Measurements from ENCODE around the gene CXCL17. TPM values are rescaled to one million over a fixed set of nuclear protein-coding genes. Genes with fewer than 3 reads are reported as not detected.
"Not testable (repeated sequence)": the region's sequence is repeated elsewhere in the genome, so short reads cannot be mapped to it uniquely, and the experiment has no call there.

The CXCL17 gene
- total RNA-seq, 2 experiments from 2014 or later: not detected

DNA sequence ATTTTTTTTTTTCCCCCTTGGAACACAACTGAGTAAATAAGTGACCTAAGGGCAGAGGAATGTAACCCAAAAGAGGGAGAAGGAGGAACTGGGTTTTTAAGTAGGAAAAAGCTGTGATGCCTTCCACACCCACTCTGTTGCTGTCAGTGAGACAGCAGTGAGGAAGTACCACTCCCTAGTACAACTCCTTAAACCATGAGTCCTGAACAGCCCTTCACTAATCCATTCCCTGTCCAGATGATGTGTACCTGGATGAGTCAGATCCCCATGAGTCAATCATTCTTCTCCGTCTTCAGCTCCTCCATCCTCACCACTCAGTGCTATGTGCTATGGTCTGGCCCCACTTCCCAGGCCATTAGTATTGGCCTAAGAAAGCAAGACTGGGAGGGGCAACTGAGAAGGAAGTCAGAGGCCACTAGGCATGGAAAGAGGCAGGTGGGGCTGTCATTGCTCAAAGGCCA is 12.9 kb upstream of the CXCL17 start:
- no peak overlapping the region for H3K4me3 Mint-ChIP-seq
- no peaks in the 10 kb centered on the region for H3K9me3 Mint-ChIP-seq
- H3K36me3 Mint-ChIP-seq (ENCODE audit: low read depth): no peaks in the 10 kb centered on the region
- no peak for DNase-seq
- POLR2A ChIA-PET: no interaction called here
- CTCF ChIA-PET: interaction anchor here (1.0 to 2.7 kb wide), 5 partner anchors 11 to 73 kb away, joined by 3 to 16 read pairs (median 5); partner anchors contain the start of gene CEACAM1
- peaks cover 33% of the 10 kb centered on the region for H3K4me1 Mint-ChIP-seq
- H3K27ac Mint-ChIP-seq: no peak overlapping the region
- peaks cover 15% of the 10 kb centered on the region for H3K27me3 Mint-ChIP-seq

DNA sequence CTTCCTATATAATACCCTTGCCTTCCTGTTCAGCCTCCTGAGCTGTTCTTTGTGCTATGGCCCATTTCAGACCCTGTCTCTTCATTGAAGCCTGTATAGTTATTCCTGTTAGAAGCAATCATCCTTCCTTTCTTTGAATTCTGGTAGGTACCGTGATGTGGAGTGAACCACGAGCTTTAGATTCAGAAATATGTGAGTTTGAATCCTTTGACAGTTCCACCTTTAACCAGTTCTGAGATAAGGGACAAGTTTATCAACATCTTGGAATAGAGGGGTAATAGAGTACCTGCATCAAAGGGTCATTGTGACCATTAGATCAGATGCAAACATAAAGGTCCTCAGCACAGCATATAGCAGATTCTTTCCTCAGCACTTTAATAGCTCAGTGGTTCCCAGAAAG is 12.3 kb upstream of the CXCL17 start:
- POLR2A ChIA-PET: no interaction called here

DNA sequence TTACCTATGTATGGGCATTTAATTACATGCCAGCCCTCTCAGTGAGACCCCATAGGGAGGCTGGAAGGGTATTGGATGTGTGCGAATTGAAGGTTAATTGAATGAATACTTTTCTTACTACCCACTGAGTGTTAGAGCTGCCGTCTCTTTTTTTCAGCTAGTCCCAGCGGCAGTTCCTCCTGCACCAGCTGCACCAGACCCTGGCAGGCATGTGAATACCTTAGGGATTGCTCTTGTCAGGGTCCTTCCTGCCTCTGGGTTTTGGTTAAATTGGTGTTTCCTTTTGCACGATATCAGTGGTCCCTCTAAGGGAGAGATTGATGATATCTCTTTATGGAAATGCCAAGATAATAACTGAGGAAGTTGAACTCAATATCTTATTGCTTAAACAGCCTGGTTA is 9.8 kb upstream of the CXCL17 start:
- H3K27ac Mint-ChIP-seq: no peak overlapping the region
- H3K4me1 Mint-ChIP-seq: peaks cover 33% of the 10 kb centered on the region
- POLR2A ChIA-PET: no interaction called here

More for the DNA sequence above, 12.3 kb upstream of the CXCL17 start:
- CTCF ChIA-PET: interaction anchor here (0.8 to 2.7 kb wide), 6 partner anchors 12 to 74 kb away, joined by 3 to 16 read pairs (median 4); partner anchors contain the start of gene CEACAM1
- no peaks in the 10 kb centered on the region for H3K9me3 Mint-ChIP-seq
- H3K4me3 Mint-ChIP-seq: no peak overlapping the region
- peaks cover 15% of the 10 kb centered on the region for H3K27me3 Mint-ChIP-seq
- DNase-seq: no peak
- no peaks in the 10 kb centered on the region for H3K36me3 Mint-ChIP-seq (ENCODE audit: low read depth)
- H3K4me1 Mint-ChIP-seq: peaks cover 33% of the 10 kb centered on the region
- no peak overlapping the region for H3K27ac Mint-ChIP-seq

DNA sequence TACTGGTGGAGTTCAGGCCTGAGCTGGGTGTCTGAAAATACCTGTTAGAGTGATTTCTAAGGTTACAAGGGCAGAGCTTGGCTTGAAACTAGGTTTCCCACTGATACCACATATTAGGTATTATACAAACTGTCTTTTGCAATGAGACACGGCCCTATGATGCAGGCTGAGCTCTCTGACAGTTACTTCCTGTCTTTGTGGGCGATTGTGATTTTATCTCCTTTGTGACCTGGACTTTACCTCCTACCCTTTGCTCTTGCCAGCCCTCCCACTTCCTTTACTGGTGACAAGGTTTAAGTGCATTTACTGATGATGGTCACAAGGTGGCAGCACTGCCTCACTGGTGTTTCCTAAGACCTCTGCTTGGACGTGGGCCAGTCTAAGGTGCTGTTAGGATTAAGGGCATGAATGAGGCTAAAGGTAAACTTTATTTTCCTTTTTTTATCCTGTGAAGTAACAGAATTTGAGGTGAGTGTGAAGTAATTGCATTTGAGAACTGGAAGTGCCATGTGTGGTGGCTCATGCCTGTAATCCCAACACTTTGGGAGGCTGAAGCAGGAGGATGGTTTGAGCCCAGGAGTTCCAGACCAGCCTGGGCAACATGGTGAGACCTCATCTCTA is 7.7 kb upstream of the CXCL17 start:
- no peak overlapping the region for H3K27ac Mint-ChIP-seq

More for the DNA sequence above, 9.8 kb upstream of the CXCL17 start:
- no peak overlapping the region for H3K4me3 Mint-ChIP-seq
- H3K9me3 Mint-ChIP-seq: no peaks in the 10 kb centered on the region
- CTCF ChIA-PET: interaction anchor here (0.9 to 3.8 kb wide), 6 partner anchors 11 to 342 kb away, joined by 3 to 31 read pairs (median 4); partner anchors contain the start of genes CEACAM1 and CXCL17
- H3K27me3 Mint-ChIP-seq: peaks cover 12% of the 10 kb centered on the region
- DNase-seq: no peak
- no peaks in the 10 kb centered on the region for H3K36me3 Mint-ChIP-seq (ENCODE audit: low read depth)

DNA sequence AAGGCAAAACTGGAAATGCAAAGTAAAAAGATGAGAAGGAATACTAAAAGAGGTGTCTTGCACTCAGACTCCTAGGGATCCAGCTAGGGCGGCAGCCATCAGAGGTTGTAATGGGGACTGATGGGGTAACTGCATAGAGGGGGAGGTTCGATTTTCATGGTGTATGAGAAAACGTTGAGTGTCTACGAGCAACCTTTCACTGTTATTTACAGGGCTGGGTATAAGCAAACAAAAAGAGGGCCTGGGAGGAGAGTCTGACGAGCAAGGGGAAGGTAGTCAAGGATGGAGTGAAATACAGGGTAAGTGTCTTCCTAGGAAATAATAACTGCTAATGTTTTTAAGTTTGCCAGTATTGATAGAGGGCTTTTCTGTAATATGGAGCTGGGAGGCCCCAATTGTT is 5.6 kb upstream of the CXCL17 start:
- H3K27me3 Mint-ChIP-seq; H3K27ac Mint-ChIP-seq; H3K9me3 Mint-ChIP-seq; H3K36me3 Mint-ChIP-seq (ENCODE audit: low read depth); DNase-seq; POLR2A ChIA-PET; H3K4me3 Mint-ChIP-seq; CTCF ChIA-PET: not testable (repeated sequence)
- H3K4me1 Mint-ChIP-seq: peaks cover 14% of the 10 kb centered on the region

More for the DNA sequence above, 7.7 kb upstream of the CXCL17 start:
- POLR2A ChIA-PET: interaction anchor here (0.9 kb wide), 1 partner anchor 78 kb away, joined by 4 read pairs; the partner anchor contains the start of gene CEACAM1
- peaks cover 12% of the 10 kb centered on the region for H3K27me3 Mint-ChIP-seq
- no peak overlapping the region for H3K4me3 Mint-ChIP-seq
- peaks cover 25% of the 10 kb centered on the region for H3K4me1 Mint-ChIP-seq
- CTCF ChIA-PET: interaction anchor here (0.6 to 3.8 kb wide), 24 partner anchors 9 to 915 kb away, joined by 3 to 31 read pairs (median 4); partner anchors contain the start of genes CEACAM1 and CXCL17
- no peaks in the 10 kb centered on the region for H3K9me3 Mint-ChIP-seq
- DNase-seq: peak; percentile 89
- H3K36me3 Mint-ChIP-seq (ENCODE audit: low read depth): no peaks in the 10 kb centered on the region

DNA sequence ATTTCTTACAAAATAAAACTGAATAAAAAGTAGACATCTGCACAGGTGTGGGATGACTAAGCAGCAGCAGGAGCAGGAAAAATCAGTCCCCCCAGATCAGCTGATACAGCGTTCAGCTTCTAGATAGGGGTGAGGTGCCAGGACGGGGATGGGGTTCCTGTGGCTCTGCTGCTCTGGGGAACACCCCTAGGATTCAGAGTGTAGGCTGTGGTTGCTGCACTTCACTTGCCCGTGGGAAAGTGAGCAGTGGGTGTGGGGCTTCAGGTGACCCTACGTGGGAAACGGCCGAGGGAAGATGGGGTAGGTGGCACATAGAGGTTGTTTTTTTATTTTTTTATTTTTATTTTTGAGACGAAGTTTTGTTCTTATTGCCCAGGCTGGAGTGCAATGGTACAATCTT is 3.2 kb upstream of the CXCL17 start:
- POLR2A ChIA-PET: no interaction called here
- H3K9me3 Mint-ChIP-seq: no peaks in the 10 kb centered on the region
- DNase-seq: no peak
- no peaks in the 10 kb centered on the region for H3K36me3 Mint-ChIP-seq (ENCODE audit: low read depth)
- CTCF ChIA-PET: interaction anchor here (0.6 to 1.3 kb wide), 2 partner anchors 37 to 83 kb away, joined by 3 to 8 read pairs; partner anchors contain the start of gene CEACAM1
- no peak overlapping the region for H3K4me3 Mint-ChIP-seq
- peaks cover 2% of the 10 kb centered on the region for H3K27me3 Mint-ChIP-seq
- peaks cover 16% of the 10 kb centered on the region for H3K4me1 Mint-ChIP-seq
- no peak overlapping the region for H3K27ac Mint-ChIP-seq

DNA sequence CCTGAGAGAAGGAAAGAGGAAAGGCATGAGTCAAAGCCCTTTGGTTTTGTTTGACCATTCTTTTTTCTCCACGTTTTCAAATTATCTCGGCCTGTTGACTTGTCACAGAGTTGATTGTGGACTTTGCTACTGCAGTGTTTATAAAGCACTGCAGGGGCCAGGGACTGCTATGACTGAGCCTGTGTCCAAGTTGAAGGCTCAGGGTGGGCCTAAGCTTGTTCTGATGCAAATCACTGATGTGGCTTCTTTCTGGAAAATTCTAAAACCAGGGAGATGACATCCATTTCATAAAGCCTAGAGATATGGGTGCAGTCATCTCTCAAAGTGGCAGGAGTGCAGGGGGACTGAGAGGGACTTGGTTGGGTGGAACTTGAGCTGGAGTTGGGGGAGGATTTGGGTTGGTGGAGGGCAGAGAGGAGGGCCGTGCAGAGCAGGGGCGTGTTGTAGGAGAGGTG is 1.2 kb upstream of the CXCL17 start:
- Mint-ChIP-seq H3K27me3 (peaks cover 2% of the 10 kb centered on the region), H3K4me3 (no peak overlapping the region), H3K27ac (no peak overlapping the region), H3K36me3 (ENCODE audit: low read depth) (no peaks in the 10 kb centered on the region), H3K4me1 (peaks cover 30% of the 10 kb centered on the region), H3K9me3 (no peaks in the 10 kb centered on the region)
- CTCF ChIA-PET: interaction anchor here (0.6 kb wide), 1 partner anchor 14 kb away, joined by 4 read pairs; no protein-coding TSS in a partner anchor
- POLR2A ChIA-PET: no interaction called here
- DNase-seq: no peak

DNA sequence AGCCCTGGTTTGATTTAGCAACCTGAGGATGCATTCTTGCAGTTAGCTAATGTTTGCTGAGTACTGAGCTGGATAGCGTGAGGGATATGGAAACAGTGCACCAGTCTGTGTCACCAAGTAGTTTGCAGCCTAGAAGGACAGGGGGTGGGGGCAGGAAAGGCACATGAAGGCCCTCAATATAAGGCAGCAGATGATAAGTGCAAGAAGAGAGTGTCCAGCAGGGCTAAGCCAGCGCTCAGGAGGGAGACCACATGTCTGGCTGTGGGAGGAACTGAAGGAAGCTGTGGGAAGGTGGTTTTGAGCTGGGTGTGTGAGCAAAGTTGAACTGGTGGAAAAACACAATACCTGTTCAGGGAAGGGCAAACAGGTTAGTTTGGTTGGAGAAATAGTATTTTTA is 1.7 kb downstream of the CXCL17 start:
- Mint-ChIP-seq H3K9me3 (no peaks in the 10 kb centered on the region), H3K27me3 (peaks cover 2% of the 10 kb centered on the region), H3K27ac (no peak overlapping the region), H3K4me3 (no peak overlapping the region), H3K4me1 (peaks cover 33% of the 10 kb centered on the region), H3K36me3 (ENCODE audit: low read depth) (no peaks in the 10 kb centered on the region)
- POLR2A ChIA-PET: no interaction called here
- CTCF ChIA-PET: interaction anchor here (0.6 to 3.3 kb wide), 15 partner anchors 9 to 1684 kb away, joined by 3 to 30 read pairs (median 6); partner anchors contain the start of gene CEACAM1
- no peak for DNase-seq

DNA sequence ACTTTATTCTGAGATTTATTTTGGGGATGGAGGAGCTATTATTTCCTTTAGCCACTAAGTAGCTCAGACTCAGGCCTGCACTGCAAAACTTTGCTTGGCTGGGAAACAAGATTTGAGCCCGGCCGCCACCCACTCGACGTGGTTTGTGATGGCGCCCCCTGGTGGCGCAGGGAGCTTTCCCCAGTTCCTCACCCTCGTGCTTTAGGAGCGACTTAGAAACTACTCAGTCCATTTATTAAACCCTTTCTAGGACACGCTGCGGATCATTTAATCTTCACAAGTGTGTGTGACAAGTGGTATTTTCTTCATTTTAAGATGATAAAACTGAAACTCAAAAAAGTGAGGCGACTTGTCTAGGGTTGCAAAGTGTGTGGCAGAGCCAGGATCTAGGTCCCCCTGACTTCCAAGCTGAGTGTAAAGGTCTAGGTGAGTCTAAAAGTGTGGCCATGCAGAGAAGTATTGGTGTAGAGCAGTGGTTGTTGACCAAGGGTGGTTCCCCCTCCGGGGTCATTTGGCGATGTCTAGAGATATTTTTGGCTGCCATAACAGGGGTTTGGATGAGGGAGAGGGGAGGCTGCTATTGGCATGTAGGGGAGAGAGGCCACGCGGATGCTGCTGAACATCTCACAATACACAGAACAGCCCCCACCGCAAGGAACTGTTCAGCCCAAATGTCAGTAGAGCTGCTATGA is 2.2 kb downstream of the CXCL17 start:
- no peaks in the 10 kb centered on the region for H3K9me3 Mint-ChIP-seq
- CTCF ChIA-PET: interaction anchor here (0.6 to 3.3 kb wide), 21 partner anchors 9 to 1684 kb away, joined by 3 to 30 read pairs (median 6); partner anchors contain the start of genes CEACAM1 and LIPE
- POLR2A ChIA-PET: interaction anchor here (0.9 kb wide), 1 partner anchor 17 kb away, joined by 3 read pairs; no protein-coding TSS in a partner anchor
- DNase-seq: peak; percentile 83
- no peak overlapping the region for H3K4me3 Mint-ChIP-seq
- no peaks in the 10 kb centered on the region for H3K36me3 Mint-ChIP-seq (ENCODE audit: low read depth)
- peaks cover 2% of the 10 kb centered on the region for H3K27me3 Mint-ChIP-seq
- H3K4me1 Mint-ChIP-seq: peaks cover 33% of the 10 kb centered on the region
- H3K27ac Mint-ChIP-seq: no peak overlapping the region

DNA sequence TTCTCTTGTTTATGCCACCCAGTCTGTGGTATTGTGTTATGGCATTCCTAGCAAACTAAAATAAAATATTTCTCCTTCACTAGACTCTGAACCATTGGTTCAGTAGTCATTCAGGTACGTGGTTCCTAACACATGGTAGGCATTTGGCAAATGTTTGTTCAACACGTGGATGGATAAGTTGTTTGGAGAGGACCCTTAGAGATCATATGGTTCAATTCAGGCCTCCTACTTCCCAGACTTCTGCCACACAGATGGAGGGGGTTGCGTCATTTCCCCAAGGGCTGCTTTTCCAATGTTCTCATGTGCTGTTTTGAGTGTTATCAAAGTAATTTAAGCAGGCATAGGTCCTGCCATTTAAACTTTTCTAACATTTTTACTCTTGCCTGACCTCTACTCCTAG is 6.7 kb downstream of the CXCL17 start:
- H3K4me3 Mint-ChIP-seq: no peak overlapping the region
- peaks cover 3% of the 10 kb centered on the region for H3K27me3 Mint-ChIP-seq
- ChIA-PET POLR2A (no interaction called here), CTCF (interaction anchor here (3.5 kb wide), 1 partner anchor 12 kb away, joined by 9 read pairs; no protein-coding TSS in a partner anchor)
- H3K27ac Mint-ChIP-seq: no peak overlapping the region
- H3K36me3 Mint-ChIP-seq (ENCODE audit: low read depth): no peaks in the 10 kb centered on the region
- peaks cover 22% of the 10 kb centered on the region for H3K4me1 Mint-ChIP-seq
- H3K9me3 Mint-ChIP-seq: no peaks in the 10 kb centered on the region
- DNase-seq: no peak

DNA sequence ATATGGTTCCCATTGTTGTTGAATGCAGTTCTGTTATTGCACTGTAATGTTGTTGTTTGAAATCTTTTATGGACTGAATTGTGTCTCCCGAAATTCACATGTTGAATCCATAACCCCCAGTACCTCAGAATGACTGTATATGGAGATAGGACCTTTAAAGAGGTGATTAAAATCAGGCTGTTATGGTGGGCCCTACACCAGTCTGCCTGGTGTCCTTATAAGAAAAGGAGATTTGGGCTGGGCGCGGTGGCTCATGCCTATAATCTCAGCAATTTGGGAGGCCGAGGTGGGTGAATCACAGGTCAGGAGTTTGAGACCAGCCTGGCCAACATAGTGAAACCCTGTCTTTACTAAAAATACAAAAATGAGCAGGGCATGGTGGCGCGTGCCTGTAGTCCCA is 7.4 kb downstream of the CXCL17 start:
- peaks cover 3% of the 10 kb centered on the region for H3K27me3 Mint-ChIP-seq
- DNase-seq: no peak
- ChIA-PET POLR2A (interaction anchor here (0.6 kb wide), 1 partner anchor 150 kb away, joined by 6 read pairs; no protein-coding TSS in a partner anchor), CTCF (interaction anchor here (0.6 to 3.5 kb wide), 3 partner anchors 11 to 195 kb away, joined by 3 to 9 read pairs (median 3); no protein-coding TSS in a partner anchor)
- H3K4me3 Mint-ChIP-seq: no peak overlapping the region
- peaks cover 15% of the 10 kb centered on the region for H3K4me1 Mint-ChIP-seq
- H3K27ac Mint-ChIP-seq: no peak overlapping the region
- H3K9me3 Mint-ChIP-seq: no peaks in the 10 kb centered on the region
- no peaks in the 10 kb centered on the region for H3K36me3 Mint-ChIP-seq (ENCODE audit: low read depth)

DNA sequence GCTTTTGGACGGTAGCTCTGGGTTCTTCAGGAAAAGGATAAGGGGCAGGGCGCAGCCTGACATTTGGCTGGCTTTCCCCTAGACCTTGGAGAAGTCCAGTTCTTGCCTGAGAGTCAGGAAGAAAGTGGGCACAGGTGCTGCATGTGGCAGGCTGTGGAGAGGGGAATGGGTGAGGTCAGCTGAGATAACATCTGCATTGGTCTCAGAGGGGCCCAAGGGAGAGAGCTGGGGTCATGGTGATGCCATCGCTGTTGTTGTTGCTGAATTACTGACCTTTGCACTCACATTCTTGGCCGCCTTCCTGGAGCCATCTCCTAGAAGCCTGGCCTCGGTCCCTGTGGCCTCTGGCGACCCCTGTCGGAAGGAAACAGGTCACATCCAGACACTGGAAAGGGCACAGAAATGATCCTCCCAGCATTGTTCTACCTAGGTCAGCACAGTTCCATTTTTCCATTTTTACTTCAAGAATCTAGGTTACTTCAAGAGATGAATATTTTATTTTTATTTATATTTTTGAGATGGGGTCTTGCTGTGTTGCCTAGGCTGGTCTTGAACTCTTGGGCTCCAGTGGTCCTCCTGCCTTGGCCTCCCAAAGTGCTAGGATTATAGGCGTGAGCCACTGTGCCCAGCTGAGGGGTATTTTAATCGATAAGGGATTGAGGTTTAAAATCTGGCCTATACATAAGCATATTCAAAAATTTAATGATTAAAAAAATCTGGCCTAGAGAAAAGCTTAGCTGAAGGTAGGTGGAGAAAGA is 9.1 kb downstream of the CXCL17 start:
- Mint-ChIP-seq H3K27ac (no peak overlapping the region), H3K4me1 (peaks cover 7% of the 10 kb centered on the region), H3K36me3 (ENCODE audit: low read depth) (no peaks in the 10 kb centered on the region), H3K27me3 (peaks cover 3% of the 10 kb centered on the region), H3K4me3 (no peak overlapping the region), H3K9me3 (no peaks in the 10 kb centered on the region)
- ChIA-PET CTCF (interaction anchor here (1.6 to 3.5 kb wide), 3 partner anchors 10 to 73 kb away, joined by 3 to 13 read pairs (median 9); no protein-coding TSS in a partner anchor), POLR2A (interaction anchor here (1.0 kb wide), 1 partner anchor 10 kb away, joined by 3 read pairs; no protein-coding TSS in a partner anchor)
- DNase-seq: peak; percentile 71
